Mesendoderm (in vitro differentiated cells): Measurements from ENCODE around the gene C6orf141.

ENCODE experiments used
- DNase-seq: peaks from one replicate; pipeline ENCODE4 v3.0.0; 2013
- H2AK5ac ChIP-seq: 2 replicates; pipeline ENCODE4 v1.6.1; 2013; ENCODE audit warnings: low read length, inconsistent platforms
- H2BK120ac ChIP-seq: 2 replicates; pipeline ENCODE4 v1.6.1; 2013; ENCODE audit warnings: low read depth, mild to moderate bottlenecking, low read length, moderate library complexity, mixed read lengths
- H2BK15ac ChIP-seq: replicated peaks from 2 replicates; pipeline ENCODE4 v1.6.1; 2013; ENCODE audit warnings: low read depth, mild to moderate bottlenecking, moderate library complexity
- H2BK5ac ChIP-seq: 2 replicates; pipeline ENCODE4 v1.6.1; 2013; ENCODE audit warnings: low read length, inconsistent platforms
- H3K18ac ChIP-seq: 2 replicates; pipeline ENCODE4 v1.6.1; 2013; ENCODE audit warnings: mild to moderate bottlenecking, low read length, mixed read lengths
- H3K23ac ChIP-seq: one replicate; pipeline ENCODE4 v1.6.1; 2013; ENCODE audit warnings: low read length
- H3K27ac ChIP-seq: 2 replicates; pipeline ENCODE4 v1.5.1; 2013; ENCODE audit warnings: low read depth, mild to moderate bottlenecking, inconsistent platforms, low read length, moderate library complexity
- H3K27me3 ChIP-seq: 2 replicates; pipeline ENCODE4 v1.6.1; 2013; ENCODE audit warnings: low read length, control low read depth, mild to moderate bottlenecking, inconsistent platforms; ENCODE audit not compliant: insufficient read depth, poor library complexity
- H3K36me3 ChIP-seq: 2 replicates; pipeline ENCODE4 v1.6.1; 2013; ENCODE audit warnings: low read length, inconsistent platforms; ENCODE audit not compliant: control insufficient read depth, insufficient read depth
- H3K4ac ChIP-seq: one replicate; pipeline ENCODE4 v1.6.1; 2013; ENCODE audit warnings: low read depth, mild to moderate bottlenecking, low read length, moderate library complexity
- H3K4me1 ChIP-seq: 2 replicates; pipeline ENCODE4 v1.6.1; 2013; ENCODE audit warnings: low read depth, low read length, inconsistent platforms; ENCODE audit not compliant: control insufficient read depth
- H3K4me2 ChIP-seq: 2 replicates; pipeline ENCODE4 v1.6.1; 2013; ENCODE audit warnings: low read length
- H3K4me3 ChIP-seq: 2 replicates; pipeline ENCODE4 v1.5.1; 2013; ENCODE audit warnings: mild to moderate bottlenecking, low read length
- H3K56ac ChIP-seq: one replicate; pipeline ENCODE4 v1.6.1; 2013; ENCODE audit warnings: low read length
- H3K79me1 ChIP-seq: 2 replicates; pipeline ENCODE4 v1.6.1; 2013; ENCODE audit warnings: low read length, inconsistent platforms
- H3K79me2 ChIP-seq: 2 replicates; pipeline ENCODE4 v1.6.1; 2013; ENCODE audit warnings: mild to moderate bottlenecking, low read length; ENCODE audit not compliant: control insufficient read depth, insufficient read depth
- H3K9ac ChIP-seq: 2 replicates; pipeline ENCODE4 v1.6.1; 2013; ENCODE audit warnings: low read length, inconsistent platforms
- H4K5ac ChIP-seq: one replicate; pipeline ENCODE4 v1.6.1; 2013; ENCODE audit warnings: low read length
- H4K8ac ChIP-seq: one replicate; pipeline ENCODE4 v1.6.1; 2013; ENCODE audit warnings: low read depth, mild to moderate bottlenecking, control low read depth, low read length, moderate library complexity
- WGBS: extraction: QIAGEN DNeasy Blood & Tissue Kit; methylation state at CpG from one replicate; pipeline ENCODE4 v1.1.7; 2013; ENCODE audit warnings: low lambda C conversion rate, missing lambda C conversion rate; ENCODE audit not compliant: insufficient coverage; ENCODE audit errors: extremely low coverage; 5-methylcytosine and 5-hydroxymethylcytosine counted together

The C6orf141 gene

DNA sequence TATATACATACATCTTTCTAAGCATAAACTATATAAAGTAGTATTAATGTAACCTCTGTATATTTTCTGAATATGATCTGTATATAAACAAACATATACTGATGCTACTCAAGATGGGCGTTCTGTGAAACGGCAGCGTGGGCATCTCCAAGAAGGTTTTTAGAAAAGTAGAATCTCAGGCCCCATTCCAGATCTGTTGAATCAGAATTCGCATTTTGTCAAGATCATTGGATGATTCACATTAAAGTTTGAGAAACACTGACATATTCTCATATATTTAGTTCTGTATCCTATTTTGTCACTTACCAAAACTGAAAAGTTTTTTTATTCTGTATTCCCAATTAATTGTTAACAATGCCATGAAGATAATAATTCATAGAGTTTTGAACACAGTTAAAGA, 5.5 kb downstream of the C6orf141 start:
- no peak for DNase-seq
- no peak overlapping the region for H3K18ac ChIP-seq
- H3K36me3 ChIP-seq: no peaks in the 10 kb centered on the region
- no peak overlapping the region for H3K56ac ChIP-seq
- no peaks in the 10 kb centered on the region for H3K79me1 ChIP-seq
- no peak overlapping the region for H3K23ac ChIP-seq
- no peak overlapping the region for H2BK15ac ChIP-seq
- no peak overlapping the region for H3K9ac ChIP-seq
- H2AK5ac ChIP-seq: no peak overlapping the region
- H3K4me1 ChIP-seq: no peaks in the 10 kb centered on the region
- H3K4me3 ChIP-seq: no peak overlapping the region
- H2BK120ac ChIP-seq: no peak overlapping the region
- H2BK5ac ChIP-seq: no peak overlapping the region
- WGBS: no CpG with 5 or more reads among the region's 4 CpGs
- H3K4ac ChIP-seq: no peak overlapping the region
- H3K27me3 ChIP-seq: no peaks in the 10 kb centered on the region
- H3K27ac ChIP-seq: no peak overlapping the region
- H4K5ac ChIP-seq: no peak overlapping the region
- H3K4me2 ChIP-seq: no peak overlapping the region
- H4K8ac ChIP-seq: no peak overlapping the region
- H3K79me2 ChIP-seq: no peaks in the 10 kb centered on the region

DNA sequence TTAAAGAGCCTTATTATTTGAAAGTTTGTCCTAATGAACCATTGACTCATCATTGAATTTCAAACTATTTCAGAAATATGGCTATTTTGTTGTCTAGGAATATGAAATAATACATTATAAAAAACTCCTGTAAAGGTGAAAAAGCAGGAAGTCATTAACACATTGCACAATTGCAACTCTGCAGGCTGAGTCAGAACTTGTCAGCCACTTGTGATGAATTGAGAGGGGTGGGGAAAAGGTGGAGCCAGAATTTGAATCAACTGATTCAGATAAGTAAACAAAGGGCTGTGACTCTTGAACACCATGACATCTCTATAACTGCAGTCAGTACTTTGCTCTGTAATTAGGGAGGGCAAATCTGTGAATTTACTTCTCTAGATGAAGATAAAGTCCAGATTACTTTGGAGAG, 6.0 kb downstream of the C6orf141 start:
- H3K4ac ChIP-seq: no peak overlapping the region
- no peaks in the 10 kb centered on the region for H3K27me3 ChIP-seq
- H2BK15ac ChIP-seq: no peak overlapping the region
- H3K18ac ChIP-seq: no peak overlapping the region
- no peak overlapping the region for H3K4me3 ChIP-seq
- H4K8ac ChIP-seq: no peak overlapping the region
- no peak overlapping the region for H2AK5ac ChIP-seq
- DNase-seq: peak; percentile 91
- no peak overlapping the region for H2BK120ac ChIP-seq
- H3K23ac ChIP-seq: no peak overlapping the region
- no peaks in the 10 kb centered on the region for H3K79me2 ChIP-seq
- no peak overlapping the region for H4K5ac ChIP-seq
- H2BK5ac ChIP-seq: no peak overlapping the region
- no peak overlapping the region for H3K56ac ChIP-seq
- H3K79me1 ChIP-seq: no peaks in the 10 kb centered on the region
- no peak overlapping the region for H3K4me2 ChIP-seq
- no peaks in the 10 kb centered on the region for H3K4me1 ChIP-seq
- H3K9ac ChIP-seq: no peak overlapping the region
- no peak overlapping the region for H3K27ac ChIP-seq
- no peaks in the 10 kb centered on the region for H3K36me3 ChIP-seq

DNA sequence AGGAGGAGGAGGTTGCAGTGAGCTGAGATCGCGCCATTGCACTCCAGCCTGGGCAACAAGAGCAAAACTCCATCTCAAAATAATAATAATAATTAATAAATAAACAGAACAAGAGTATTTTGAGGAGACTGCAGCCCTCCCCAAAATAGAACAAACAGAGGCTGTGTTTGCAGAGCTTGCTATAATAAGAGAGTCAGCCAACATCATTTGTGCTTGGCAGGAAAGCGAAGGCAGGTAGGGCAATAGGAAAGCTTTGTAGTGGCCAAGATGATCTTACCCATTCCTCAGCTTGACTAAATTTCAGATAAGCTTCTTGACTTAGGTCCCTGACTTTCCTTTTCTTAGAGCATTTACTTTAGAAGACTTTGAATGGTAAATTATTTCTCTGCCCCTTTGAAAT, 6.7 kb downstream of the C6orf141 start:
- Histone ChIP-seq H3K18ac (no peak overlapping the region), H3K36me3 (no peaks in the 10 kb centered on the region), H3K4me2 (no peak overlapping the region), H3K27ac (no peak overlapping the region), H2BK5ac (no peak overlapping the region), H4K8ac (no peak overlapping the region), H2BK120ac (no peak overlapping the region), H3K56ac (no peak overlapping the region), H4K5ac (no peak overlapping the region), H3K4me1 (no peaks in the 10 kb centered on the region), H3K79me1 (no peaks in the 10 kb centered on the region), H2AK5ac (no peak overlapping the region), H3K4ac (no peak overlapping the region), H3K27me3 (no peaks in the 10 kb centered on the region), H3K4me3 (no peak overlapping the region), H3K9ac (no peak overlapping the region), H2BK15ac (no peak overlapping the region), H3K23ac (no peak overlapping the region), H3K79me2 (no peaks in the 10 kb centered on the region)
- DNase-seq: no peak
- no CpG with 5 or more reads among the region's 3 CpGs for WGBS

DNA sequence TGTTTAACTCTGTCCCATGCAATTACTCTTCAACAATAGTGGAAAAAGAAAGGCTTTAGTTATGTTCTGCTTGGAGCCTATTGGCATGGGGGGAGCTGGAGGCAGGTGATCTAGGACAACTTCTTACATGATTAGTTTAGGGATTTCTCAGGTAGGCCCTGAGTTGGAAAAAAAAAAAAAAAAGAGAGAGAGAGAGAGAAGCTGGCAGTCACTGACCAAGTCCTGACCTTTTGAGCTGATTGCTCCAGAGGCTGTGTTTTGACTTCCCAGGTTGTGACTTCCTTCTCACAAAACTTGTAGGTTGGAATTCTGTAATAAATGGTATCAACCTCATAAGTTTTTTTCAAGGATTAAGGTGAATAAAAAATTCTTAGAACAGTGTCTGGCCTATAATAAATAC, 7.8 kb downstream of the C6orf141 start:
- H3K27me3 ChIP-seq: no peaks in the 10 kb centered on the region
- H3K23ac ChIP-seq: no peak overlapping the region
- no peak overlapping the region for H3K4me3 ChIP-seq
- no peak overlapping the region for H2BK120ac ChIP-seq
- H3K79me1 ChIP-seq: no peaks in the 10 kb centered on the region
- no peak overlapping the region for H3K56ac ChIP-seq
- H3K27ac ChIP-seq: no peak overlapping the region
- DNase-seq: no peak
- no peak overlapping the region for H4K5ac ChIP-seq
- no peak overlapping the region for H3K4ac ChIP-seq
- H2BK5ac ChIP-seq: no peak overlapping the region
- H2BK15ac ChIP-seq: no peak overlapping the region
- H3K4me1 ChIP-seq: no peaks in the 10 kb centered on the region
- no peak overlapping the region for H4K8ac ChIP-seq
- no peak overlapping the region for H3K9ac ChIP-seq
- no peaks in the 10 kb centered on the region for H3K36me3 ChIP-seq
- no peaks in the 10 kb centered on the region for H3K79me2 ChIP-seq
- no peak overlapping the region for H3K18ac ChIP-seq
- no peak overlapping the region for H3K4me2 ChIP-seq
- H2AK5ac ChIP-seq: no peak overlapping the region

DNA sequence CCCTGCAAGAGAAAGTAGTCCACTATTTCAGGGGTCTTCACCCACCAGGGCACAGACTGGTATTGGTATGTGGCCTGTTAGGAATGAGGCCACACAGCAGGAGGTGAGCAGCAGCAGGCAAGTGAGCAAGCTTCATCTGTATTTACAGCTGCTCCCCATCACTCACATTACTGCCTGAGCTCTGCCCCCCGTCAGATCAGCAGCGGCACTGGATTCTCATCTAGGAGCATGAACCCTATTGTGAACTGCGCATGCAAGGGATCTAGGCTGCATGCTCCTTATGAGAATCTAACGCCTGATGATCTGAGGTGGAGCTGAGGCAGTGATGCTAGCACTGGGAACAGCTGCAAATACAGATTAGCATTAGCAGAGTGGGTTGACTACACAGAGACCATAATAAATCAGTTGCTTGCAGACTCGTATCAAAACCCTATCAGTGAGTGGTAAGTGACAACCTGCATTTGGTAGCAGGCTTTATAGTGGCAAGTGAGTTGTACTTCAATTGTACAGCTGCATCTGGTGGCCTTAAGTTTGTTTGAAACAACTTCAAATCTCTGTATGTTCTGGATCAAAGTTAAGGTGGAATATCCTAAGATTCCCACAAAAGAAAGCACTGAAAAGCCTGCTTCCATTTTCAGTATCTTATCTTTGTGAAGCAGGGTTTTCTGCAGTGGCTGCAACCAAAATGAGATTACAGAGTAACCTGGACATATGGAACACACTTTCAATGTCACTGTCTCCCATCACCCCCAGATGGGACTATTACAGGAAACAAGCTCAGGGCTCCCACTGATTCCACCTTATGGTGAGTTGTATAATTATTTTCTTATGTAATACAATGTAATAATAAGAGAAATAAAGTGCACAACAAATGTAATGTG, 12.8 kb downstream of the C6orf141 start:
- Histone ChIP-seq H2AK5ac (no peak overlapping the region), H3K4me2 (no peak overlapping the region), H3K27me3 (no peaks in the 10 kb centered on the region), H3K4ac (no peak overlapping the region), H3K79me2 (no peaks in the 10 kb centered on the region), H2BK120ac (no peak overlapping the region), H3K56ac (no peak overlapping the region), H3K23ac (no peak overlapping the region), H4K5ac (no peak overlapping the region), H3K27ac (no peak overlapping the region), H3K79me1 (no peaks in the 10 kb centered on the region), H4K8ac (no peak overlapping the region), H2BK5ac (no peak overlapping the region), H3K4me3 (no peak overlapping the region), H2BK15ac (no peak overlapping the region), H3K18ac (no peak overlapping the region), H3K36me3 (no peaks in the 10 kb centered on the region), H3K9ac (no peak overlapping the region), H3K4me1 (no peaks in the 10 kb centered on the region)
- peak; percentile 18 for DNase-seq
- WGBS: no CpG with 5 or more reads among the region's 5 CpGs

DNA sequence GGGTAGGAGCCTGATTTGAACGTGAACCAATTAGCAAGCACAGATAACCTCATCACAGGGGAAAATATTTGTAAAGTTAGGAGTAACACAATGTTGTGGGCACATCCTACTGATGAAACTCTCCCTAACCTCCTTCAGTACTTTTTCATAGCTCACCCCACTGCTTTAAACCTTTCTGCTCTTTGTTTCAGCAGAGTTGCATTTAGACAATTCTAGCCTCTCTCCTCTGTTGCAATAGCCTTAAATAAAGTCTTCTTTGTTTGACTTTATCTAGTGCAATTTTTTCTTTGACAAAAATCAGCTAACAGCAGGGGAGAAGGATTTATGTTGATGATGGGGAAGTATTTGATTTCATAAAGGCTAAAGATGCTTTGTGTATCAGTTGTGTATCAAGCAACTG, 14.1 kb downstream of the C6orf141 start:
- Histone ChIP-seq H3K4ac (no peak overlapping the region), H3K36me3 (no peaks in the 10 kb centered on the region), H2BK5ac (no peak overlapping the region), H3K79me1 (no peaks in the 10 kb centered on the region), H3K18ac (no peak overlapping the region), H2AK5ac (no peak overlapping the region), H3K4me3 (no peak overlapping the region), H3K79me2 (no peaks in the 10 kb centered on the region), H4K5ac (no peak overlapping the region), H3K23ac (no peak overlapping the region), H3K27me3 (no peaks in the 10 kb centered on the region), H2BK120ac (no peak overlapping the region), H3K27ac (no peak overlapping the region), H3K4me1 (no peaks in the 10 kb centered on the region), H4K8ac (no peak overlapping the region), H2BK15ac (no peak overlapping the region), H3K9ac (no peak overlapping the region), H3K56ac (no peak overlapping the region), H3K4me2 (no peak overlapping the region)
- DNase-seq: no peak
- no CpG with 5 or more reads among the region's 1 CpG for WGBS
